ENCODE measurements around the gene RAI1. TPM values are rescaled to one million over a fixed set of nuclear protein-coding genes. Genes with fewer than 3 reads are reported as not detected.

Gene RAI1
- polyA plus RNA-seq, 1 donor = 17.8 TPM

DNA sequence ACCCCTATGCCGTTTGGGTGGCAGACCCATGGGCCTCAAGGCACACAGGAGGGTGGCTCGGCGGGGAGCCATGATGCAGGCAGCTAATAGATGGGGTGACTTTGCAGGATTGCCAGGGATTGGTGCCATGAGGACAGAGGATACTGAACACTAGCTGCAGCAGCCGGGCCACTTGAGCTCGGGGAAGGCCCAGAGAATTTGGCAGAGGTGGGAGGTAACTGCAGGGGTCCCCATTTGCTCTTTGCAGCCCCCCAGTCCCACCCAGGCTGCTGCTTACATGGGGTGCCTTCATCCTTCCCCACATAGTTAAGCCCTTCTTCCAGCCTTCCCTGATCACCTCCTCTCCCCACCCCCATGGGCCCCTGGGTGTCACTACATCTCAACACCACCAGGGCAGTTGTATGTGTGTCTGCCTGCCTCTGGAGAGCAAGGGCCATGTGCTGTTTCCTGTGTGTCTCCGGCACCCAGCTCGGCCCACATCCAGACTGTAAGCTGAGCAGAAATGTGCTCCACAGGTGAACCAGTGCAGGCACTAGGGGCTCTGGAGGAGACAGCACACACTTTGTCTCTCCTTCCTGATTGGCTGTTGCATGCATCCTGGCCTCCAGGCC is 103.5 kb downstream of the RAI1 start:
- no peak for DNase-seq (ENCODE audit: low read depth)

DNA sequence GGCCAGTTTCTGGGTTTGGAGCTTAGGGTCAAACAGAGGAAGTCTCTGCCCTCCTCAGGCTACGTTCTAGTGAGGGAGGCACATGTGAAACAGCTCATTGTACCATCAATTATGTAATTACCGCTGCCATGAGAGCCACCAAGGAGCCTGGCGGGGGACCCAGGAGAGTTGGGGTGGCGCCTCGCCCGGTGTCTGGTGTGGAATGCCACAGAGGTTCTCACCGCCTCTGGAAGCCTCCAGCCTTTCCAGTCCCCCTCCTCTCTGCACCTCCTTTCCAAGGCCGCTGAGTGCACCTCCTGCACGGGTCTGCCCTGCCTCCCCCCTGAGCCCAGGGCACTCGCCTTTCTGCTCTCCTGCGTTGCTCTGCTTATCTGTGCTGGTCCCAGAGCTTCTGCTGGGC is 104.1 kb downstream of the RAI1 start:
- no peak for DNase-seq (ENCODE audit: low read depth)

DNA sequence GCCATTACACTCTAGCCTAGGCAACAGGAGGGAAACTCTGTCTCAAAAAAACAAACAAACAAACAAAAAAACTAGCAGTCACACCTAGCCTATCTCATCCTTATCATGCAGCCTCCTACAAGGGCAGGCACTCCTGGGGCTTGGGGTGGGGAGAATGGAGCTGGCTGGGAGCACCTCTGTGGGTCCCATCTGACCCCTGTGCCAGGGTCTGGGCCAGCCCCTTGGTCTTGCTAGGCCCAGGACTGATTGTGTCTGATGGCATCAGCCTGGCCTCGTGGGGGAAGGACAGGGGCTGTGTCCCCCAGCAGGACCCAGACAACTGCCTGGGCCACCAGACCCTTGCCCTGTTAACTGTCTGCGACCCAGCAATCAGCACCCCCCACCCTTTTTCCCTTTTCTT is 105.7 kb downstream of the RAI1 start:
- DNase-seq (ENCODE audit: low read depth) = no peak

DNA sequence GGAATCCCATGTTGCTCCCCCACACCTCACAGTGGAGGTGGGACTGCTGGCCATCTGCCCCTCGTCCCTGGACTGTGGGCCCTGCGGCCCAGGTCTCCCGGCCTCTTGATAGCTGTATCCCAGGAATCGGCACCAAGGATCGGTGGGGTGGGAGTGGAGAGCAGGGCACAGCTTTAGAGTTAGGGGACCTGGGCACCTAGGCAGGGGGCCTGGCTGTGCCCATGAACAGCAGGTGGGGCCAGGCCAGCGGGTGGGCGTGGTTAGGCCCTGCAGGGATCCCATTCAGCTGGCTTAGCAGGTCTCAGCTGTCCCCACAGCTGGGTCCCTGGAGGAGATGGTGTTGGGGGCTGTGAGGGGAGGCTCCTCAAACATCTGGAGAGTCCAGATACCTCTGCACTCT is 106.3 kb downstream of the RAI1 start:
- DNase-seq (ENCODE audit: low read depth) = no peak

DNA sequence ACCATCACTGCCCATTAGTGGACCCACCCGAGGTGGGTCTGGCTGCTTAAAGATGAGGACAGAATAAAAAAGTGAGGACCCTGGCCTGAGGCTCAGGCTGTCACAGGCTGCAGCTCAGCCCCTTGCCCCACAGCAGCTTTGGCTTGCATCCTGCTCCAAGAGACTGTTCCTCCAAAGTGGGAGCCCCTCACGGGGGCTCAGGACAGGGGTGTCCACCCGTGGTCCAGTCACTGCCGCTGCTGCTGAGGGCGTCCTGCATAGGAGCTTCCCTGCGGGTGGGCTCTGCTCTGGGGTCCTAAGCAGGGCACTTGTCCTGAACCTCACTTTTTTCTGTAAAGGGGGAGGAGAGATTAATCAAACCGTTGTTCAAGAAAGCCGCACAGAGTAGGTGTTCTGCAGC is 107.7 kb downstream of the RAI1 start:
- no peak for DNase-seq (ENCODE audit: low read depth)

DNA sequence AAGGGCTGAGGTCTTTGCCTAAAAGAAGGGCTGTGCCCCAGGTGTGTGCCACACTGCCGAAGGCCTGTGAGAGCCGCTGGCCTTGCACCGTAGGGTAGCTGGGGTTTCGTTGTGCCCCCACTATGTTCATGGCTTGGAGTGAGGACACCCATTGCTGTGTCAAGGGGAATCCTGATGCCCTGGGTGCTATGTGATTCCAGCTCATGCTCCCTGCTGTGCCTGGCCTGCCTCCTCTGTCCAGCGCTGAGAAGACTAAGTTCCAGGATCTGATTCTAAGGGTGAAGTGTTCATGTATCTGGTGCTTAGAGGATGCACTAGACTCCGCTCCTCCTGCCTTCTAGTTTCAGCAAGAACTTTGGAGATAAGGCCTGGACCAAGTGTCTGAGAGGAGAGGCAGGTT is 108.2 kb downstream of the RAI1 start:
- no peak for DNase-seq (ENCODE audit: low read depth)

DNA sequence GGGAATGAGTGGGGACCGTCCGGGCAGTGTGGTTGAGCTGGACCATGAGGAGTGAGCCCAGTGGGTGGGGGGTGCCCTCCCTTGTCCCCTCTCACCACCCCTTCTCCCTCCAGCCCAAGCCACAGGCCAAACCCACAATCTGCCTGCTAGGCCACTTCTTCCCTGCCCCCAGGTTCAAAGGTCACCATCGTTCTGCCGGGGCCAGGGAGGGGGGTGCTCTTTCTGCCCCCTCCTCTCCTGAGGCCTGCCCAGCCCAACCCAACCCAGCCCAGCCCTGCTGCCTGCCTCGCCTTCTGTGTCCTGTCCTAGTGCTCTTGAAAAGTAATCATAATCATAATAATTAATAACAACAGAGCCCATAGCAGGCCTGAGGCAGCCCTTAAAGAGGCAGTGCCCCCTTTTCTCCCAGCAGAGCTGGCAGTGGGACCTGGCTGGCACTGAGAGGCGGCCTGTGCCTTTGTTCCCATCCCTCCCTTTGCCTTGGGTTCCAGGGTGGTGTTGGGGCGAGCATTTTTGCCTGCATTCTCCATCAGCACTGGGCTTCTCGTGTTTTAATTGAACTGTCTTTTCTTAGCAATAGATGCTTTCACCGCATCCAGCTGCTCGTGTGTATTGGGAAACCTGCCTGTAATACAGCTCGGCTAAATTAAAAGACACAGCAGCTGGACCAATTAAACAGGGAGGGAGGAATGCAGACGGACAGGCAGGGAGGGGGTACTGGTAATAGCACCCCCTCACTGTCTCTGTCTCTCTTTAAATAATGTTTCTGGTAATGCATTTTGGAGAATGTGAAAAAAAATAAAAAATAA is 108.8 kb downstream of the RAI1 start:
- DNase-seq (ENCODE audit: low read depth) = no peak

DNA sequence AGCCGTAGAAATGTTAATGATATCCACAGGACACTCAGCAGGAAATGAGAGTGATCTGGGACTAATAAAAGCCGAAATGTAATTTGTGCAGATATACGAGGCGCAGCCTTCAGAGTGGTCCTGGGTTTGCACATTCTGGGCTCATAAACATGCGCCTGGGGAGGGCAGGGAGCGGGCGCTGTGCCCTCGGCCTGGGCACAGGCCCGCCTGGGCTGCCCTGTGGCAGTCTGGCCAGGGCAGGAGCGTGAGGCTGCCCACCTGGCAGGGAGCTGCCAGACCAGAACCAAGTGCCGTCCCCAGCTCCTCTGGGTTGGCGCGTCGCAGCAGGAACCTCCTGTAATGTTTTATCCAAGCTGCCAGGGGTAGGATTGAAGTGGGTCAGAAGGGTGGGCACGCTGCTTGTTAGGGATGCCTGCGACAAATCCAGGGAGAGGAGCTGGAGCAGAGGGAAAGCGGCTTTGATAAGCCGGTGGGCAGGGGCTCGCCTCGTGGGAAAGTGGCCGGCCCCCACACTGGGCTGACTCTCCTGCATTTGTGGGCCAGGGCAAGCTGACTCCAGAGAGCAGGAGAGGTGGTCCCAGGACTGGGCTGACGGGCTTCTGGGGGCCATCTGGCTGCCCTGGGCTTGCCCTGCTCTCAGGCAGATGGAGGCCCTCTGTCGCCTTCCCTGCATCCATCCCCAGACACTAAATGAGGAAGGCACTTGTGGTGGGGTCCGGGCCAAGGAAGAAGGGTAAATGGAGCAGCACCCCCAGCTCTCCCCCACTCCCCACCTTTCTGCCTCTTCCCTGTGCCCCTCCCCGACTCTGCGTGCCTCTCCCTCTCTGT is 109.6 kb downstream of the RAI1 start:
- no peak for DNase-seq (ENCODE audit: low read depth)

DNA sequence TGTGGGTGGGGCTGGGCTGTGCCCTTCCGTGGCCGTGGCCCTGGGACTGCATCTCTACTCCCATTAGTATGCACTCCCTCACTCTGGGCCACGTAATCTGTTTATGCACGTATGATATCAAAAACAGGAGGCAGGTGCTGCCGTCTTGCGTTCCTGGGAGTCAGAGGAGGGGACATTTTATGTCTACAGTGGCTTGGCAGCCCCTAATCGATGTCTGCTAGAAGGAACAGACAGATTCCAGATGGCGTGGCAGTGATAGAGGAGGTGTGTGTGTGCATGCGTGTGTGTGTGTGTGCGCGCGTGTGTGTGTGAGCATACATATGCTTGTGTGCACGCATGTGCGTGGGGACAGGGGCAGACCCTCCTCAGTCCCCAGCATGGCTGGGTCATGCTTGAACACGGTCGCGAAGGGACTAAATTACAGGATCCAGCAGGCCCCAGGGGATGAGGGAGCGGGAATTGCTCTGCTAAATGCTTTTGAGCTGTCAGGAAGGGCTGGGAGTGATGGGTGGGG is 110.8 kb downstream of the RAI1 start:
- no peak for DNase-seq (ENCODE audit: low read depth)

DNA sequence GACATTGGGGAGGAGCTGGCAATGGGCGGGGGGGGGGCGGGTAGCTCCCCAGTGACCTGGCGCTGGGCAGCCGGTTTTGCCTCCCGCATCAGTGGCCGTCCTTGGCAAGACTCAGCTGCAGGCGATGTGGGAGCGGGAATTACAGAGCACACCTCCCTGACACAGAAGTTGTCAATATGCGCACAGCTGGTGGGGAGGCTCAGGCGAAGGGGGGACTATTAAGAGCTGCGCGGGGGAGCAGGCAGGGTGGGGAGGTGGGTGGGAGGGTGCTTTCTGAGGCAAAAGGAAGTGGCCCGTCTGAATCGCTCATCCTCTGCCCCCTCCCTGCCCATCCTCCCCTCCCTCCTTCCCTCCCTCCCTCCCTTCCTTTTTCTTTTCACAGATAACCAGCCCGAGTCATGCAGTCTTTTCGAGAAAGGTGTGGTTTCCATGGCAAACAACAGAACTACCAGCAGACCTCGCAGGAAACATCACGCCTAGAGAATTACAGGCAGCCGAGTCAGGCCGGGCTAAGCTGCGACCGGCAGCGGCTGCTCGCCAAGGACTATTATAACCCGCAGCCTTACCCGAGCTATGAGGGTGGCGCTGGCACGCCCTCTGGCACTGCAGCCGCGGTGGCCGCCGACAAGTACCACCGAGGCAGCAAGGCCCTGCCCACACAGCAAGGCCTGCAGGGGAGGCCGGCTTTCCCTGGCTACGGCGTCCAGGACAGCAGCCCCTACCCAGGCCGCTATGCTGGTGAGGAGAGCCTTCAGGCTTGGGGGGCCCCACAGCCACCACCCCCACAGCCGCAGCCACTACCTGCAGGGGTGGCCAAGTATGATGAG is 111.5 kb downstream of the RAI1 start:
- DNase-seq (ENCODE audit: low read depth) = no peak

DNA sequence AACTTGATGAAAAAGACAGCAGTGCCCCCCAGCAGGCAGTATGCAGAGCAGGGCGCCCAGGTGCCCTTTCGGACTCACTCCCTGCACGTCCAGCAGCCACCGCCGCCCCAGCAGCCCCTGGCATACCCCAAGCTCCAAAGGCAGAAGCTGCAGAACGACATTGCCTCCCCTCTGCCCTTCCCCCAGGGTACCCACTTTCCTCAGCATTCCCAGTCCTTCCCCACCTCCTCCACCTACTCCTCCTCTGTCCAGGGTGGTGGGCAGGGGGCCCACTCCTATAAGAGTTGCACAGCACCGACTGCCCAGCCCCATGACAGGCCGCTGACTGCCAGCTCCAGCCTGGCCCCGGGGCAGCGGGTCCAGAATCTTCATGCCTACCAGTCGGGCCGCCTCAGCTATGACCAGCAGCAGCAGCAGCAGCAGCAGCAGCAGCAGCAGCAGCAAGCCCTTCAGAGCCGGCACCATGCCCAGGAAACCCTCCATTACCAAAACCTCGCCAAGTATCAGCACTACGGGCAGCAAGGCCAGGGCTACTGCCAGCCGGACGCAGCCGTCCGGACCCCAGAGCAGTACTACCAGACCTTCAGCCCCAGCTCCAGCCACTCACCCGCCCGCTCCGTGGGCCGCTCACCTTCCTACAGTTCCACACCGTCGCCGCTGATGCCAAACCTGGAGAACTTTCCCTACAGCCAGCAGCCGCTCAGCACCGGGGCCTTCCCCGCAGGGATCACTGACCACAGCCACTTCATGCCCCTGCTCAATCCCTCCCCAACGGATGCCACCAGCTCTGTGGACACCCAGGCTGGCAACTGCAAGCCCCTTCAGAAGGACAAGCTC is 112.3 kb downstream of the RAI1 start:
- no peak for DNase-seq (ENCODE audit: low read depth)

DNA sequence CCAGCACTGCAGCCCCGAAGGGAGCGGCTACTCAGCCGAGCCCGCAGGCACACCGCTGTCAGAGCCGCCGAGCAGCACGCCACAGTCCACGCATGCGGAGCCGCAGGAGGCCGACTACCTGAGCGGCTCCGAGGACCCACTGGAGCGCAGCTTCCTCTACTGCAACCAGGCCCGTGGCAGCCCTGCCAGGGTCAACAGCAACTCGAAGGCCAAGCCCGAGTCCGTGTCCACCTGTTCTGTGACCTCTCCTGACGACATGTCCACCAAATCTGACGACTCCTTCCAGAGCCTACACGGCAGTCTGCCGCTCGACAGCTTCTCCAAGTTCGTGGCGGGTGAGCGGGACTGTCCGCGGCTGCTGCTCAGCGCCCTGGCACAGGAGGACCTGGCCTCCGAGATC is 113.1 kb downstream of the RAI1 start:
- no peak for DNase-seq (ENCODE audit: low read depth)

DNA sequence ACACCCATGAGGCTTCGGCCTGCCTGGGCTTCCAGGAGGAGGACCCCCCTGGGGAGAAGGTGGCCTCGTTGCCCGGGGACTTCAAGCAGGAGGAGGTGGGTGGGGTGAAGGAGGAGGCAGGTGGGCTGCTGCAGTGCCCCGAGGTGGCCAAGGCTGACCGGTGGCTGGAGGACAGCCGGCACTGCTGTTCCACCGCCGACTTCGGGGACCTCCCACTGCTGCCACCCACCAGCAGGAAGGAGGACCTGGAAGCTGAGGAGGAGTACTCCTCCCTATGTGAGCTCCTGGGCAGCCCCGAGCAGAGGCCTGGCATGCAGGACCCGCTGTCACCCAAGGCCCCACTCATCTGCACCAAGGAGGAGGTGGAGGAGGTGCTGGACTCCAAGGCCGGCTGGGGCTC is 114.0 kb downstream of the RAI1 start:
- no peak for DNase-seq (ENCODE audit: low read depth)

DNA sequence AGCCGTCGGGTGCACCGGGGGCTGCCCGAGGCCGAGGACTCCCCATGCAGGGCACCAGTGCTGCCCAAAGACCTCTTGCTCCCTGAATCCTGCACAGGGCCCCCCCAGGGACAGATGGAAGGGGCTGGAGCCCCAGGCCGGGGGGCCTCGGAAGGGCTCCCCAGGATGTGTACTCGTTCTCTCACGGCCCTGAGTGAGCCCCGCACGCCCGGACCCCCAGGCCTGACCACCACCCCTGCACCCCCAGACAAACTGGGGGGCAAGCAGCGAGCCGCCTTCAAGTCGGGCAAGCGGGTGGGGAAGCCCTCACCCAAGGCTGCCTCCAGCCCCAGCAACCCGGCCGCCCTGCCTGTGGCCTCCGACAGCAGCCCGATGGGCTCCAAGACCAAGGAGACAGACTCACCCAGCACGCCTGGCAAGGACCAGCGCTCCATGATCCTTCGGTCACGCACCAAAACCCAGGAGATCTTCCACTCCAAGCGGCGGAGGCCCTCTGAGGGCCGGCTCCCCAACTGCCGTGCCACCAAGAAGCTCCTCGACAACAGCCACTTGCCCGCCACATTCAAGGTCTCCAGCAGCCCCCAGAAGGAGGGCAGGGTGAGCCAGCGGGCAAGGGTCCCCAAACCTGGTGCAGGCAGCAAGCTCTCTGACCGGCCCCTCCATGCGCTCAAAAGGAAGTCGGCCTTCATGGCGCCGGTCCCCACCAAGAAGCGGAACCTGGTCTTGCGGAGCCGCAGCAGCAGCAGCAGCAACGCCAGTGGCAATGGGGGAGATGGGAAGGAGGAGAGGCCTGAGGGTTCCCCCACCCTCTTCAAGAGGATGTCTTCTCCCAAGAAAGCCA is 114.9 kb downstream of the RAI1 start:
- DNase-seq (ENCODE audit: low read depth) = no peak

DNA sequence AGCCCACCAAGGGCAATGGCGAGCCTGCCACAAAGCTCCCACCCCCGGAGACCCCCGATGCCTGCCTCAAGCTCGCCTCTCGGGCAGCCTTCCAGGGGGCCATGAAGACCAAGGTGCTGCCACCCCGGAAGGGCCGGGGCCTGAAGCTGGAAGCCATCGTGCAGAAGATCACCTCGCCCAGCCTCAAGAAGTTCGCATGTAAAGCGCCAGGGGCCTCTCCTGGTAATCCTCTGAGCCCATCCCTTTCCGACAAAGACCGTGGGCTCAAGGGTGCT is 115.5 kb downstream of the RAI1 start:
- no peak for DNase-seq (ENCODE audit: low read depth)

DNA sequence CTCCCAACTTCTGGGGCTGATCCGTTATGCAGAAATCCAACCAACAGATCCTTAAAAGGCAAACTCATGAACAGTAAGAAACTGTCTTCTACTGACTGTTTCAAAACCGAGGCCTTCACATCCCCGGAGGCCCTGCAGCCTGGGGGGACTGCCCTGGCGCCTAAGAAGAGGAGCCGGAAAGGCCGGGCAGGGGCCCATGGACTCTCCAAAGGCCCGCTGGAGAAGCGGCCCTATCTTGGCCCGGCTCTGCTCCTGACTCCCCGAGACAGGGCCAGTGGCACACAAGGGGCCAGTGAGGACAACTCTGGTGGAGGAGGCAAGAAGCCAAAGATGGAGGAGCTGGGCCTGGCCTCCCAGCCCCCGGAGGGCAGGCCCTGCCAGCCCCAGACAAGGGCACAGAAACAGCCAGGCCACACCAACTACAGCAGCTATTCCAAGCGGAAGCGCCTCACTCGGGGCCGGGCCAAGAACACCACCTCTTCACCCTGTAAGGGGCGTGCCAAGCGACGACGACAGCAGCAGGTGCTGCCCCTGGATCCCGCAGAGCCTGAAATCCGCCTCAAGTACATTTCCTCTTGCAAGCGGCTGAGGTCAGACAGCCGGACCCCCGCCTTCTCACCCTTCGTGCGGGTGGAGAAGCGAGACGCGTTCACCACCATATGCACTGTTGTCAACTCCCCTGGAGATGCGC is 116.0 kb downstream of the RAI1 start:
- DNase-seq (ENCODE audit: low read depth) = no peak

DNA sequence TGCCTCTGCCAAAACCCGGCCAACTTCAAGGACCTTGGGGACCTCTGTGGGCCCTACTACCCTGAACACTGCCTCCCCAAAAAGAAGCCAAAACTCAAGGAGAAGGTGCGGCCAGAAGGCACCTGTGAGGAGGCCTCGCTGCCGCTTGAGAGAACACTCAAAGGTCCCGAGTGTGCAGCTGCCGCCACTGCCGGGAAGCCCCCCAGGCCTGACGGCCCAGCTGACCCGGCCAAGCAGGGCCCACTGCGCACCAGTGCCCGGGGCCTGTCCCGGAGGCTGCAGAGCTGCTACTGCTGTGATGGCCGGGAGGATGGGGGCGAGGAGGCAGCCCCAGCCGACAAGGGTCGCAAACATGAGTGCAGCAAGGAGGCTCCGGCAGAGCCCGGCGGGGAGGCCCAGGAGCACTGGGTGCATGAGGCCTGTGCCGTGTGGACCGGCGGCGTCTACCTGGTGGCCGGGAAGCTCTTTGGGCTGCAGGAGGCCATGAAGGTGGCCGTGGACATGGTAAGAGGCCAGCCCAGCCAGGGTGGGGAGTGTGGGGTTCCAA is 116.8 kb downstream of the RAI1 start:
- no peak for DNase-seq (ENCODE audit: low read depth)

DNA sequence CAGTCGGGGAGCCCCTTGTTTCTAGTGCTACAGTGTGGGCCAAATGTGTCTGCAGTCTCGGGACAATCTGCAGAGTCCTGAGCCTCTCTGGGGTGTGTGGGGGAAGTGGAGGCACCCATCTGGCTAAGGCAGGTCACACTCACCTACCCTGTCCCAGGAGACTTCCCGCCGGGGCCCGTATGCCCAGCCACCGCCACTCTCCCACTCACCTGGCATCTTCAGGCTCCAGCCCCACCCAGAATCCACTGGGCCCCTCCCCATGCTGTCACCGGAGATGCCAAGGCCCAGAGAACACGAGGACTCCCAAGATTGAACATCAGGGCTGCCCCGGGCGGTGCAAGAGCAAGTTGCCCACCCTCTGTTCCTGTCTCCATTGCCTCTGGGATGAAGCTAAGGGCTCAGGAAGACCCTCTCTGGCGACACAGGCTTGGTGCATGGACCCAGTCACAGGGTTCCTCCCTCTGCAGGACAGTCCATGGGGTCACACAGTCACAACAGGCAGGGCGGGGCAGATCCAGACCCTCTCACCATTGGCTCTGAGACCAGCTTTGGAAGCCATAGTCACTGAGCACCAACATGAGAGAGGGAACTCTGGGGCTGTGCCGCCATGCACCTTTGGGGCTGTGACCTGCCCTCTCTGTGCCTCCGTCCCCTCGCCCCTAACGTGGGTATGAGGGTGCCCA is 117.5 kb downstream of the RAI1 start:
- DNase-seq (ENCODE audit: low read depth) = no peak
